T-helper 9 cell (primary cell): ENCODE measurements around the gene DDX41.
A peak's percentile ranks its signal among the peaks of the same experiment; 100 is the strongest.
"Not testable (repeated sequence)": the region's sequence is repeated elsewhere in the genome, so short reads cannot be mapped to it uniquely, and the experiment has no call there.

Experiments
- DNase-seq: peaks from one replicate; pipeline ENCODE4 v3.0.0-alpha.2; 2020

Gene DDX41

GRCh38 chr5:177497292-177498012 lies 19.3 kb downstream of the DDX41 start, which contains the start of gene PDLIM7:
PDLIM7 (minus strand) TSS chr5:177497604; CDS start chr5:177496512, 1,092 bp downstream.
- peak; percentile 94 for DNase-seq

DNA sequence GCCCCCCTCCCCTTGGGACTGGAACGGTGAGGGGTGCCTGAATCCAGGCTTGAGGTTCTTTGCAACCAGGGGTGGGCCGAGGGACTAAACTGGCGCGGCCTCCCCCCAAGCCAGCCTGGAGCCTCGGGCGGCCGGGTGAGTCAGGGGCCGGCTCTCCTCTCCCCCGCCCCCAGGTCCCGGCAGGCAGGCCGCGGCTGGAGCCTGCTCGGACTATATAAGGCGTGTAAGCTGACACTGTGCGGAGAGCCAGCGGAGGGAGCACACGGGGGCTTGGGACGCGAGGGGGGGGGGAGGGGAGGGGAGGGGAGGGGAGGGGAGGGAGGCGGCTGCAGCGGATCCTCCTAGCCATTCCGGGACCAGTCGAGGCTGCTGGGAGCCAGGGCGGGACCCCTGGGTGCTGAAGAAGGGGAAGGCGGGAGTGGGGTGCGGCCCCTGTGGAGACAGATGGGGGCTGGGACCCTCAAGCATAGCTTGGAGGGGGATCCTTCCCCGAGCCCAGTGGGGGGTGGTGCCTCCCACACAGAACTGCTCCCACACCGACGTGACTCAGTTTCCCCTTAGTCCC lies 20.0 kb downstream of the DDX41 start:
- DNase-seq: no peak

DNA sequence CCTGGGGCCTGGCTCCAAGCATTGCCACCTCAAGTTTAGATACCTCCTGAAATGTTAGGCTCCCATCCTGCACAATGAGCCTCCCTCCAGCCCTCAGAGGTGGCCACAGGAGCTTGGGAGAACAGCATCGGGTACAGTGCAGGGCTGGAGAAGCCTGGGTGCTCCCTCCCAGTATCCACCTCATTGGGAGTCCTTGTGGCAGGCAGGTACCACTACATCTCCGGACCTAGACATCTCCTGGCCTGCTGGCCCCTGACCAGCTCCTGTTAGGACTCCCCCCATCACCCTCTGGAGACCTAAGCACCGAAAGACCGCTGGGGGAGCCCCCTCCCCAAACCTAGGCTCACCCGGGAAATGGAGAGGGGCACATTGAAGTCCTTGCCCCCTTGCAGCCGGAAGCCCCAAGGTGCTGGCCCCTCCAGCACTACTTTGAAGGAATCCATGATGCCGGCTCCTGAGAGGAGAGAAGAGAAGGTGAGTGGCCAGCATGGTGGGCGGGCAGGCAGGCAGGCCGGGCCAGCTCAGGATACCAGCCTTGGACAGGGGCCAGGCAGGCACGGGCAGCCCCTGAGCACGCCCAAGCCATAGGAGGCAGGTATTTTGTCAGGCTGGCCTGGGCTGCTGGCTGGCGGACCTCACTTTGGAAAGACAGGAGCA lies 20.6 kb downstream of the DDX41 start:
- DNase-seq: no peak

GRCh38 chr5:177495243-177496060 lies 21.3 kb downstream of the DDX41 start:
- no peak for DNase-seq

GRCh38 chr5:177494346-177495195 lies 22.2 kb downstream of the DDX41 start:
- DNase-seq: no peak

DNA sequence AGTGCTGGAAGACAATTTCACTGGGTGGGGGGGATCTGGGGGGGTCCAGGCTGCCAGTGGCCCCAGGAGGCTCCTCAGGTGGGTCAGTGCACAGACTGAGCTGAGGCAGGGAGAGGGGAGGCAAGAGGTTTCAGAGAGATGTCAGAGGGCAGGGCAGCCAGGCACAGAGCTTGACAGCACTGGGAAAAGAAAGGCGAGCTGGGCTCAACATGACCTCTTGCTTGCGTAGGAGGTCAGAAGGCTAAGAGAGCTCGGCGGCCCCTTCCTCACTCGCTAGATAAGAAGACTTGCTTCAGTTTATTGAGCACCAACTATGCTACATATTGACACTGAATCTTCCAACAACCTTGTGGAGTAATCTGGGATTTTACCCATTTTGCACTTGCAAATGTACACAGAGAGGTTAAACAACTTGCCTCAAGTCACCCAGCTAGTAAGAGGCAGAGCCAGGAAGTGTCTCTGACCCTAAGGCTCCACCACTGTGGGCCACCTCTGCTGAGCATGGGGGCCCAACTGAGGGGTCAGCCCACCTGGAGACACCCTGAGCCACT lies 22.9 kb downstream of the DDX41 start:
- no peak for DNase-seq

DNA sequence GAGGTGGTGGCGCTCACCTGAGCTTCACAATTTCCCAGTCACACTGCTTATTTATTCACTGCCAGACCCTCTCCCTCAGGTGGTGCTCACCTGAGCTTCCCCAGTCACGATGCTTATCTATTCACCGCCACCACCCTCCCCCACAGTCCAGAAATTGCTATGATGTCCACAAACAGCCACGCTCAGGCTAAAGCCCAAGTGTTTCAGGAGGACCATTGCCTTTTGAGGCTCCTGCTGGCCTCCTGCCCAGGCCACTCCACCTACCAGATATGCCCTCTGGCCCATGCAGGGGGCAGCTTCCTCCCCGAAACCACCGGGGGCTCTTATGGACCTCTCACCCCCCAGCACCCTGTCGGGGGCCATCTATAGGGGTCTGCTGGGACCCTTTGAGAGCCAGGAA lies 23.9 kb downstream of the DDX41 start:
- DNase-seq: no peak

DNA sequence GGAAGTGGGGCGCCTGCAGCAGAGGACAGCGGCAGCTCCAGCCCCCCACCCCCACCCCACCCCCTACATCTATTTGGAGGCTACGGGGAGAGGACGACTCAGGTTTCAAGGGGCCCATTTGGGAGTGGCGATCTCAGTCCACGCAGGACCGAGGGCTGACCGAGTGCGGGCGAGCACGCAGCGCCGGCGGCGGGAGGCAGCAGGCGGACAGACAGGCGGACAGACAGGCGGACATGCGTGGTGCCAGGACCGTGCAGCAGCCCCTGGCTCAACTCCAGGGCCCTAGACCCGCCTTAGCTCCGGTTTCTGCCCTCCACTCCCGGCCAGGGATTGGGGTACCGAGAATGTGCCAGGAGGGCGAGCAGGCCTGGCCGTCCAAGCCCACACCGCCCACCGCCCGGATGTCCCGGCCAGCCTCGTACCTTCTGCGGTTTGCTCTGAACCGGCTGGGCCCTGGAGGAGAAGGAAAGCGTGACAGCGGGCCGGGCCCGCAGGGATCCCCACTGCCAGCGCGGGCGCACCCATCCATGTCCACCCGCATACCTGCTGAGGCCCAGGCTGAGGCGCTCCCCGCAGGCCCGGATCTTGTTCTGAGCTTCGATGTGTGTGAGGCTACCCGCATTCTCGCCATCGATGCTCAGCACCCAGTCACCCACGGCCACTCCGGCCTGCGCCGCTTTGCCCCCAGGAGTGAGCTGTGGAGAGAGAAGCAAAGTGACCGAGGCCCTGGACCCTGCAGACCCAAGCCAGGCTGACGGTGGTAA lies 24.6 kb downstream of the DDX41 start:
- DNase-seq: no peak

- no peak for DNase-seq
Measured at GRCh38 chr5:177491429-177491945, 25.3 kb downstream of the DDX41 start.

DNA sequence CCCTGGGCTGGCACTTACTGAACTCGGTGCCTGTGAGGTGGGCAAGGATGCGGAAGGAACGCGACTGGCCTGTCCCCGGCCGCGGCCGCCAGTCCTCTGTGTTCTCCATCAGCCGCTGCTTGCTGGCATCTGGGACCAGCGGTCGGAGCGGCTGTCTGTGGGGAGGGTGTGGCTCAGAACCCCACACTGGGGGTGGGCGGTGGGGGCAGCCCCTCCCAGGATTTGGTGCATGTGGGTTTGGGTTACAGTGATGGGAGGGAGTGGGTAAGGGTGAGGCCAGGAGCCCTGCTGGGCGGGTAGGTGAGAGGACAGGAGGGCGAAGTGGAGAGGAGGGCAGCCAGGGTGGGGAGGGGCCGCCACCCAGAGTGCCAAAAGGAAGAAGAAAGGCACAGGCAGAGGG lies 25.8 kb downstream of the DDX41 start:
- DNase-seq: no peak

GRCh38 chr5:177490311-177490991 lies 26.3 kb downstream of the DDX41 start:
- no peak for DNase-seq

GRCh38 chr5:177489119-177489716 lies 27.5 kb downstream of the DDX41 start:
- no peak for DNase-seq

GRCh38 chr5:177487975-177488374 lies 28.8 kb downstream of the DDX41 start:
- DNase-seq: no peak

DNA sequence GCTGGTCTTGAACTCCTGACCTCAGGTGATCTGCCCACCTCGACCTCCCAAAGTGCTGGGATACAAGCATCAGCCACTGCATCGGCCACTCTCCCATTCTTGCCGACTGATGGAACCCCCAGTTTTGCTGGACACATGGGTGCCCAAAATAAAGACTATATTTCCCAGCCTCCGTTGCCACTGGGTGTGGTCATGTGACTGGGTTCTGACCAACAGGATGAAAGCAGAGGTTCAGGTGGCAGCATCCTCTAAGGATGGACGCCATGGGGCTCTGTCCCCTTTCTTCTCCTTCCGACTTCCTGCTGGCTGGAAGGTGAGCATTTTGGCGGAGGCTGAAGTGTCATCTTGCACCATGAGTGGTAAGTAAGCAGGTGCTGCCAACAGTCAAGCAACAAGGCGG lies 29.6 kb downstream of the DDX41 start:
- DNase-seq: no peak

GRCh38 chr5:177486256-177486655 lies 30.5 kb downstream of the DDX41 start:
- DNase-seq: no peak

- not testable (repeated sequence) for DNase-seq
Measured at GRCh38 chr5:177485753-177486152, 31.0 kb downstream of the DDX41 start.

- DNase-seq: no peak
Measured at GRCh38 chr5:177484902-177485549, 31.7 kb downstream of the DDX41 start.

GRCh38 chr5:177483994-177484901 lies 32.5 kb downstream of the DDX41 start:
- DNase-seq: no peak
